NCI-H1048 (cell line): ENCODE measurements around the gene ERG.

Experiments used
- DNase-seq: peaks from one replicate; lab custom pipeline; 2025; lab: John Stamatoyannopoulos, UW

The ERG gene

GRCh38 chr21:38358098-38358497, 140.2 kb downstream of the ERG start:
- no peak for DNase-seq

GRCh38 chr21:38356883-38357625, 141.2 kb downstream of the ERG start:
- no peak for DNase-seq

GRCh38 chr21:38355992-38356781, 142.1 kb downstream of the ERG start:
- peak; percentile 52 for DNase-seq

GRCh38 chr21:38355353-38355752, 142.9 kb downstream of the ERG start:
- DNase-seq, result no peak

GRCh38 chr21:38354746-38355145, 143.5 kb downstream of the ERG start:
- DNase-seq, result no peak

GRCh38 chr21:38354231-38354630, 144.0 kb downstream of the ERG start:
- DNase-seq, result no peak

GRCh38 chr21:38352536-38353219, 145.6 kb downstream of the ERG start:
- no peak for DNase-seq

- DNase-seq, result no peak
Observed at GRCh38 chr21:38351961-38352521, 146.2 kb downstream of the ERG start.

GRCh38 chr21:38351176-38351959, 146.9 kb downstream of the ERG start:
- DNase-seq, result no peak

- DNase-seq, result no peak
Observed at GRCh38 chr21:38350684-38351083, 147.6 kb downstream of the ERG start.

GRCh38 chr21:38349977-38350376, 148.3 kb downstream of the ERG start:
- DNase-seq, result no peak

- no peak for DNase-seq
Observed at GRCh38 chr21:38349111-38349746, 149.0 kb downstream of the ERG start.

GRCh38 chr21:38346286-38346685, 152.0 kb downstream of the ERG start:
- DNase-seq, result no peak

GRCh38 chr21:38343691-38344090, 154.6 kb downstream of the ERG start:
- DNase-seq, result no peak

GRCh38 chr21:38342739-38343138, 155.5 kb downstream of the ERG start:
- no peak for DNase-seq

- DNase-seq, result no peak
Observed at GRCh38 chr21:38341546-38342012, 156.7 kb downstream of the ERG start.

- no peak for DNase-seq
Observed at GRCh38 chr21:38340131-38340530, 158.1 kb downstream of the ERG start.

- no peak for DNase-seq
Observed at GRCh38 chr21:38337793-38338192, 160.5 kb downstream of the ERG start.

- DNase-seq, result no peak
Observed at GRCh38 chr21:38334866-38335265, 163.4 kb downstream of the ERG start.

GRCh38 chr21:38333301-38334272, 164.7 kb downstream of the ERG start:
- DNase-seq, result no peak
